Loucy (cell line): ENCODE measurements around the gene PVALEF.

Experiments used
- H2AFZ ChIP-seq: fragments of 200-600 bp; sonication (generic); 2 replicates; pipeline ENCODE4 v1.6.0; 2016; ENCODE audit warnings: antibody characterized with exemption, mild to moderate bottlenecking, low read length, moderate library complexity
- H3F3A ChIP-seq: fragments of 200-600 bp; 2 replicates; pipeline ENCODE4 v1.6.0; 2016; ENCODE audit warnings: antibody characterized with exemption, low read depth, mild to moderate bottlenecking
- H3K27me3 ChIP-seq: fragments of 200-600 bp; sonication (generic); 2 replicates; pipeline ENCODE4 v1.6.1; 2014; ENCODE audit warnings: low read length, mild to moderate bottlenecking; ENCODE audit not compliant: insufficient read depth, poor library complexity, severe bottlenecking
- H3K36me3 ChIP-seq: fragments of 200-600 bp; sonication (generic); 2 replicates; pipeline ENCODE4 v1.6.1; 2016; ENCODE audit warnings: low read length; ENCODE audit not compliant: insufficient read depth
- H3K4me1 ChIP-seq: fragments of 200-600 bp; sonication (generic); 2 replicates; pipeline ENCODE4 v1.5.1; 2014; ENCODE audit warnings: low read length, mild to moderate bottlenecking; ENCODE audit not compliant: insufficient read depth, poor library complexity, severe bottlenecking
- H3K4me2 ChIP-seq: fragments of 200-600 bp; sonication (generic); 2 replicates; pipeline ENCODE4 v1.6.0; 2014; ENCODE audit warnings: antibody characterized with exemption, low read length, low read depth, mild to moderate bottlenecking; ENCODE audit not compliant: poor library complexity, severe bottlenecking
- H3K4me3 ChIP-seq: fragments of 200-600 bp; sonication (generic); 2 replicates; pipeline ENCODE4 v1.5.1; 2014; ENCODE audit warnings: low read length, mild to moderate bottlenecking, mixed read lengths; ENCODE audit not compliant: poor library complexity, severe bottlenecking
- H3K79me2 ChIP-seq: fragments of 200-600 bp; sonication (generic); 2 replicates; pipeline ENCODE4 v1.6.1; 2014; ENCODE audit warnings: low read length; ENCODE audit not compliant: insufficient read depth
- H3K9ac ChIP-seq: fragments of 200-600 bp; sonication (generic); 2 replicates; pipeline ENCODE4 v1.6.0; 2014; ENCODE audit warnings: mild to moderate bottlenecking, low read depth, low read length, moderate library complexity; ENCODE audit not compliant: poor library complexity, severe bottlenecking
- H3K9me2 ChIP-seq: fragments of 200-600 bp; sonication (generic); replicated peaks from 2 replicates; pipeline ENCODE4 v1.6.1; 2016; ENCODE audit warnings: low read depth, low read length, mixed read lengths
- H3K9me3 ChIP-seq: fragments of 200-600 bp; sonication (generic); 2 replicates; pipeline ENCODE4 v1.6.1; 2014; ENCODE audit warnings: mild to moderate bottlenecking, antibody characterized with exemption, low read length, low read depth; ENCODE audit not compliant: insufficient read depth
- H4K20me1 ChIP-seq: fragments of 200-600 bp; sonication (generic); 2 replicates; pipeline ENCODE4 v1.6.0; 2014; ENCODE audit warnings: antibody characterized with exemption, low read length, mild to moderate bottlenecking; ENCODE audit not compliant: insufficient read depth, poor library complexity, severe bottlenecking
- EZH2phosphoT487 ChIP-seq: fragments of 200-600 bp; IDR thresholded peaks from 2 replicates; pipeline ENCODE4 v1.6.1; 2018; ENCODE audit warnings: antibody characterized with exemption, mild to moderate bottlenecking, moderate library complexity, borderline replicate concordance
- TF ChIP-seq, protein P1 (sequence below): fragments of 200-600 bp; sonication (generic); conservative IDR thresholded peaks from 2 replicates; pipeline ENCODE4 v1.5.1; 2014; ENCODE audit warnings: mild to moderate bottlenecking, antibody characterized with exemption, low read length

The PVALEF gene

DNA sequence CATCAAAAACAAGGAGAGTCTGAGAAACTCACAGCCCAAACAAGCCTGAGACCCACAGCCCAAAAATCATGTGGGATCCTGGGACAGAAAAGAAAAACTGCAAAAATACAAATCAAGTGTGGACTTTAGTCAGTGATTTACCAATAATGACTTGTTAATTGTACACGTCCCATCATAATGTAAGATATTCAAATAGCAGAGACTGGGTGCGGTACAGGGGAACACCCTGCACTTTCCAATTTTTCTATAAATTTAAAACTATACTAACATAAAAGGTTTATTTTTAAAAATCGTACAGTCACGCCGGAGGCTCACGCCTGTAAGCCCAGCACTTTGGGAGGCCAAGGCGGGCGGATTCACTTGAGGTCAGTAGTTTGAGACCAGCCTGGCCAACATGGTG is 48.7 kb downstream of the PVALEF start:
- H3K4me1 ChIP-seq = no peaks in the 10 kb centered on the region
- H3K36me3 ChIP-seq = no peaks in the 10 kb centered on the region
- no peaks in the 10 kb centered on the region for H3K27me3 ChIP-seq
- H3K79me2 ChIP-seq = peaks cover 8% of the 10 kb centered on the region; the same call in 1 of the 2 replicates
- H3K4me2 ChIP-seq = no peak overlapping the region
- H4K20me1 ChIP-seq = no peaks in the 10 kb centered on the region
- H2AFZ ChIP-seq = no peak overlapping the region
- H3F3A ChIP-seq = no peaks in the 10 kb centered on the region
- H3K9ac ChIP-seq = no peak overlapping the region
- no peaks in the 10 kb centered on the region for H3K9me2 ChIP-seq
- H3K9me3 ChIP-seq = no peaks in the 10 kb centered on the region
- TF ChIP-seq EZH2phosphoT487 = no peak
- TF ChIP-seq, protein P1, sequence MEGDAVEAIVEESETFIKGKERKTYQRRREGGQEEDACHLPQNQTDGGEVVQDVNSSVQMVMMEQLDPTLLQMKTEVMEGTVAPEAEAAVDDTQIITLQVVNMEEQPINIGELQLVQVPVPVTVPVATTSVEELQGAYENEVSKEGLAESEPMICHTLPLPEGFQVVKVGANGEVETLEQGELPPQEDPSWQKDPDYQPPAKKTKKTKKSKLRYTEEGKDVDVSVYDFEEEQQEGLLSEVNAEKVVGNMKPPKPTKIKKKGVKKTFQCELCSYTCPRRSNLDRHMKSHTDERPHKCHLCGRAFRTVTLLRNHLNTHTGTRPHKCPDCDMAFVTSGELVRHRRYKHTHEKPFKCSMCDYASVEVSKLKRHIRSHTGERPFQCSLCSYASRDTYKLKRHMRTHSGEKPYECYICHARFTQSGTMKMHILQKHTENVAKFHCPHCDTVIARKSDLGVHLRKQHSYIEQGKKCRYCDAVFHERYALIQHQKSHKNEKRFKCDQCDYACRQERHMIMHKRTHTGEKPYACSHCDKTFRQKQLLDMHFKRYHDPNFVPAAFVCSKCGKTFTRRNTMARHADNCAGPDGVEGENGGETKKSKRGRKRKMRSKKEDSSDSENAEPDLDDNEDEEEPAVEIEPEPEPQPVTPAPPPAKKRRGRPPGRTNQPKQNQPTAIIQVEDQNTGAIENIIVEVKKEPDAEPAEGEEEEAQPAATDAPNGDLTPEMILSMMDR = no peak
- no peak overlapping the region for H3K4me3 ChIP-seq

DNA sequence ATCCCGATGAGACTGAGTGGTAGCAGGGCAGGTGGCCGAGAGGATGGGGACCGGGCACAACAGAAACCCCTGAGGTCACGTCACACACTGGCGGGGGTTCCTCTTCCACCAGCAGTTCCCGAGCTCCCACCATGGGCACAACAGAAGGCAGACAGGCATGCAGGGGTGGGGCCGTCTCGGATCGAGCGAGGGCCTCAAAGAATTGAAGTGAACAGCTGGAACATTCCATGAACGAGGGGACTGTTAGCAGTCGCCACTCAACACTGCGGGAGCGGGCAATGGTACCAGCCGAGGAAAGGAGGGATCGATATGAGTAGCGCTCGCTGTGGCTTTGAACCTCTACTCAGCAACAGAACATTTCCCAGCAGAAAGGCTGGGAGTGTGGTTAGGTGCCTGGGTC is 52.2 kb downstream of the PVALEF start:
- TF ChIP-seq, protein P1 = no peak
- no peak for TF ChIP-seq EZH2phosphoT487
- Histone ChIP-seq H3K4me1 (peaks cover 12% of the 10 kb centered on the region), H3K79me2 (peaks cover 32% of the 10 kb centered on the region), H3K4me3 (no peak overlapping the region), H3K27me3 (no peaks in the 10 kb centered on the region), H3K36me3 (0 out of 2 replicates have a peak, but pooled peaks cover 4% of the 10 kb centered on the region), H3K9me3 (no peaks in the 10 kb centered on the region), H3K9ac (no peak overlapping the region), H4K20me1 (peaks cover 14% of the 10 kb centered on the region), H3K9me2 (no peaks in the 10 kb centered on the region), H3F3A (no peaks in the 10 kb centered on the region), H3K4me2 (no peak overlapping the region), H2AFZ (no peak overlapping the region)

DNA sequence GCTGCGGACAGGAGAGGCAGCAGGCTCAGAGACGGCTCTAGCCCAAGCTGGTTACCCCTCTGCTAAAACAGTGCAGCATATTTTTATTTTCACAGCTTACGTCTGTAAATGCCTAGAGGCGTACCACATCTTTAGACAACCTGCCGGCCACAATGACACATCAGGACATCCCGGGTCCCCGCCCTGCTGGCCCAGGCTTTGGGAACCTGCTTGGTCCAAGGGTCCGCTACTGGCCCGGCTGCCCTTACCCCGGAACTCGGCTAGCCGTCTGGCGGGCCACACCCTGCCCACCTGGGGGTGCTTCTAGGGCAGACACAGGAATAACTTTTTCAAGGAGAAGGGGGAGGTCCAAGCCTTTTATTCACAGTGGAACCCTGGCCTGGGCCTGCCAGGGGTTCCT is 53.2 kb downstream of the PVALEF start:
- H3K4me1 ChIP-seq = peaks cover 14% of the 10 kb centered on the region
- no peak for TF ChIP-seq EZH2phosphoT487
- TF ChIP-seq, protein P1 = no peak

More for the DNA sequence above, 53.2 kb downstream of the PVALEF start:
- H3K27me3 ChIP-seq = no peaks in the 10 kb centered on the region
- H2AFZ ChIP-seq = no peak overlapping the region
- peaks cover 16% of the 10 kb centered on the region for H4K20me1 ChIP-seq
- 0 out of 2 replicates have a peak, but pooled peaks cover 4% of the 10 kb centered on the region for H3K36me3 ChIP-seq
- no peak overlapping the region for H3K9ac ChIP-seq
- no peak overlapping the region for H3K4me3 ChIP-seq
- H3K79me2 ChIP-seq = peaks cover 27% of the 10 kb centered on the region
- H3K4me2 ChIP-seq = no peak overlapping the region
- H3K9me3 ChIP-seq = no peaks in the 10 kb centered on the region
- no peaks in the 10 kb centered on the region for H3F3A ChIP-seq
- H3K9me2 ChIP-seq = no peaks in the 10 kb centered on the region
